ENCODE data around the gene CHST11. TPM values are rescaled to one million over a fixed set of nuclear protein-coding genes. Genes with fewer than 3 reads are reported as not detected.

CHST11 gene
- total and polyA plus RNA-seq, 2 of the 4 experiments (the other 2 are of a cell fraction), result 1.4 to 2.7 TPM

GRCh38 chr12:104743202-104743580, 286.4 kb downstream of the CHST11 start:
- Histone ChIP-seq H3K9me3 (ENCODE audit: control insufficient read depth, insufficient read depth, low read length) (no peaks in the 10 kb centered on the region), H2BK20ac (ENCODE audit: low read depth, low read length) (no peak overlapping the region), H3K4me2 (ENCODE audit: low read depth, low read length) (no peak overlapping the region), H3K79me1 (ENCODE audit: low read depth in 1 of 2, low read length in 2 of 2) (no peaks in the 10 kb centered on the region), H3K4ac (ENCODE audit: low read depth, low read length) (no peak overlapping the region), H3K27me3 (ENCODE audit: control insufficient read depth, insufficient read depth, low read length) (peaks cover 9% of the 10 kb centered on the region), H2BK5ac (ENCODE audit: low read depth, low read length, poor library complexity, severe bottlenecking) (no peak overlapping the region), H4K20me1 (ENCODE audit: insufficient read depth, low read length) (no peaks in the 10 kb centered on the region; the same call in 1 of the 2 replicates), H3K27ac (ENCODE audit: insufficient read depth, low read length) (no peak overlapping the region), H3K36me3 (ENCODE audit: control insufficient read depth, insufficient read depth, low read length) (no peaks in the 10 kb centered on the region), H3K56ac (ENCODE audit: extremely low read depth, insufficient read depth, low read length) (no peak overlapping the region), H3K14ac (replicated peaks; ENCODE audit: low read depth, low read length) (no peak overlapping the region), H2AK9ac (replicated peaks; ENCODE audit: low read depth, low read length, poor library complexity) (no peak overlapping the region), H3K4me1 (ENCODE audit: control insufficient read depth, insufficient read depth, low read length) (no peaks in the 10 kb centered on the region), H4K5ac (ENCODE audit: low read depth, low read length) (no peak overlapping the region), H2AK5ac (ENCODE audit: low read depth, low read length) (no peak overlapping the region), H2BK15ac (ENCODE audit: low read depth, low read length) (no peak overlapping the region), H3K23ac (ENCODE audit: low read depth, low read length) (no peak overlapping the region), H4K91ac (ENCODE audit: insufficient read depth, low read depth, low read length) (no peak overlapping the region), H3K18ac (ENCODE audit: low read depth, low read length) (no peak overlapping the region), H3K9me1 (ENCODE audit: insufficient read depth, low read length) (no peaks in the 10 kb centered on the region; the same call in 1 of the 2 replicates), H2BK120ac (ENCODE audit: low read depth, low read length) (no peak overlapping the region), H3K4me3 (ENCODE audit: insufficient read depth, low read depth, low read length) (no peak overlapping the region), H4K8ac (ENCODE audit: low read depth in 2 of 2, low read length in 2 of 2) (no peak overlapping the region), H2AFZ (replicated peaks; ENCODE audit: low read length, poor library complexity) (no peak overlapping the region), H3K9ac (ENCODE audit: low read depth, low read length) (no peak overlapping the region)
- ChIA-PET POLR2A (ENCODE audit: unreplicated experiment) (no interaction called here), CTCF (no interaction called here)
- in situ Hi-C loops (cut with MboI; ENCODE audit: low sequenced_read_pairs), result no loop called here
- no peak for TF ChIP-seq RAD21 (IDR thresholded peaks at IDR 0.05; ENCODE audit: low read length)
- no peak for TF ChIP-seq CHD1 (IDR thresholded peaks at IDR 0.05; ENCODE audit: low read depth, low read length)
- no peak for TF ChIP-seq MXI1 (IDR thresholded peaks at IDR 0.05; ENCODE audit: borderline replicate concordance, low read depth, low read length)
- TF ChIP-seq MAFK (IDR thresholded peaks at IDR 0.05; ENCODE audit: low read depth, low read length), result no peak
- TF ChIP-seq USF2 (IDR thresholded peaks at IDR 0.05; ENCODE audit: low read depth, low read length), result no peak
- TF ChIP-seq SMC3 (IDR thresholded peaks at IDR 0.05; ENCODE audit: low read depth, low read length), result no peak
- TF ChIP-seq ELK1 (IDR thresholded peaks at IDR 0.05; ENCODE audit: borderline replicate concordance, low read depth, low read length), result no peak
- TF ChIP-seq BHLHE40 (IDR thresholded peaks at IDR 0.05; ENCODE audit: low read depth, low read length), result no peak
- TF ChIP-seq CTCF (conservative IDR thresholded peaks at IDR 0.05; ENCODE audit: low read depth, low read length), result no peak
- intact Hi-C loops (cut with micrococcal nuclease), result no loop called here
- dilution Hi-C loops (cut with HindIII; ENCODE audit: low sequenced_read_pairs, unreplicated experiment), result no loop called here
- BruUV-seq (replicated peaks), result no TSS peak
- no CpG with 5 or more reads among the region's 2 CpGs for WGBS, 2 experiments (ENCODE audit: extremely low coverage in 2 of 2, insufficient read length in 1 of 2)
- DNase-seq (no peak), ATAC-seq (ENCODE audit: low read depth) (no peak)
